Endodermal cell (in vitro differentiated cells): Measurements from ENCODE around the gene LANCL2. TPM values are rescaled to one million over a fixed set of nuclear protein-coding genes. Genes with fewer than 3 reads are reported as not detected.

Experiments
- DNase-seq: peaks from one replicate; pipeline ENCODE4 v3.0.0-alpha.2; 2017
- H3K27ac ChIP-seq: 2 replicates; pipeline ENCODE4 v1.5.1; 2013; ENCODE audit warnings: mild to moderate bottlenecking, low read depth, low read length, moderate library complexity
- H3K27me3 ChIP-seq: 2 replicates; pipeline ENCODE4 v1.6.1; 2013; ENCODE audit warnings: mild to moderate bottlenecking, low read length, moderate library complexity; ENCODE audit not compliant: insufficient read depth, control insufficient read depth, poor library complexity, severe bottlenecking
- H3K36me3 ChIP-seq: 2 replicates; pipeline ENCODE4 v1.7.0; 2013; ENCODE audit warnings: mild to moderate bottlenecking, low read length, moderate library complexity; ENCODE audit not compliant: control insufficient read depth, insufficient read depth
- H3K4me1 ChIP-seq: one replicate; pipeline ENCODE4 v1.7.0; 2013; ENCODE audit warnings: low read length; ENCODE audit not compliant: control insufficient read depth, insufficient read depth
- H3K4me3 ChIP-seq: 2 replicates; pipeline ENCODE4 v1.5.1; 2013; ENCODE audit warnings: mild to moderate bottlenecking, low read length, moderate library complexity
- H3K9ac ChIP-seq: 2 replicates; pipeline ENCODE4 v1.6.1; 2013; ENCODE audit warnings: mild to moderate bottlenecking, low read length, moderate library complexity; ENCODE audit not compliant: poor library complexity, severe bottlenecking; ENCODE audit errors: extremely low read depth
- H3K9me3 ChIP-seq: 2 replicates; pipeline ENCODE4 v1.6.1; 2013; ENCODE audit warnings: mild to moderate bottlenecking, low read length, moderate library complexity; ENCODE audit not compliant: control insufficient read depth
- H3K27ac Mint-ChIP-seq: 2 replicates; pipeline ENCODE4 v1.8.0; 2020; ENCODE audit warnings: mixed read lengths
- H3K27me3 Mint-ChIP-seq: 2 replicates; pipeline ENCODE4 v1.8.0; 2021; ENCODE audit warnings: mild to moderate bottlenecking, mixed read lengths; ENCODE audit not compliant: insufficient read depth
- H3K36me3 Mint-ChIP-seq: 2 replicates; pipeline ENCODE4 v1.8.0; 2020; ENCODE audit warnings: low read depth, mixed read lengths
- H3K4me1 Mint-ChIP-seq: 2 replicates; pipeline ENCODE4 v1.8.0; 2020; ENCODE audit warnings: mixed read lengths
- H3K4me3 Mint-ChIP-seq: 2 replicates; pipeline ENCODE4 v1.8.0; 2020; ENCODE audit warnings: mild to moderate bottlenecking, moderate library complexity, mixed read lengths
- H3K9me3 Mint-ChIP-seq: 2 replicates; pipeline ENCODE4 v1.8.0; 2020; ENCODE audit warnings: mild to moderate bottlenecking, mixed read lengths
- CTCF ChIP-seq: fragments of 200-600 bp; sonication (generic); conservative IDR thresholded peaks from 2 replicates; pipeline ENCODE4 v1.5.0; 2021; ENCODE audit warnings: antibody characterized with exemption, mild to moderate bottlenecking
- WGBS, 2 experiments: methylation state at CpG; one replicate each; pipeline versions ENCODE4 v1.1.5 to v1.1.7; 2013; ENCODE audit warnings: missing lambda C conversion rate in 2 of 2, mixed read lengths in 1 of 2; ENCODE audit not compliant: insufficient coverage in 1 of 2, insufficient read length in 1 of 2; 5-methylcytosine and 5-hydroxymethylcytosine counted together
- total RNA-seq, 2 donors: library from RNA; stranded (reverse); fragmentation: NEBNext Ultra II Directional in 1 of 2; extraction: Animal tissue kit (Norgen Biotek cat#: 25700) in 1 of 2; gene quantifications; 2 replicates in 1 of 2; 3 replicates in 1 of 2; pipeline ENCODE4 v1.2.1, GENCODE V29; 2021

LANCL2 gene
- total RNA-seq, 2 donors from 2014 or later: 9.4 to 17.7 TPM

- H3K9me3 Mint-ChIP-seq: no peaks in the 10 kb centered on the region
- WGBS, 2 experiments: 84 to 97% methylated on average over 7 to 10 of the region's 10 CpGs
- H3K36me3 ChIP-seq: no peaks in the 10 kb centered on the region
- H3K27ac Mint-ChIP-seq: no peak overlapping the region
- H3K4me1 Mint-ChIP-seq: peaks cover 8% of the 10 kb centered on the region
- no peaks in the 10 kb centered on the region for H3K9me3 ChIP-seq
- no peaks in the 10 kb centered on the region for H3K27me3 ChIP-seq
- no peak overlapping the region for H3K9ac ChIP-seq
- DNase-seq: peak; percentile 71
- H3K4me3 ChIP-seq: no peak overlapping the region
- no peak overlapping the region for H3K4me3 Mint-ChIP-seq
- H3K27me3 Mint-ChIP-seq: peaks cover 7% of the 10 kb centered on the region
- peaks cover 5% of the 10 kb centered on the region for H3K4me1 ChIP-seq
- no peak for TF ChIP-seq CTCF
- no peak overlapping the region for H3K27ac ChIP-seq
- H3K36me3 Mint-ChIP-seq: no peaks in the 10 kb centered on the region
Observed at GRCh38 chr7:55439627-55440026, 74.5 kb downstream of the LANCL2 start.

- Mint-ChIP-seq H3K4me3 (no peak overlapping the region), H3K36me3 (no peaks in the 10 kb centered on the region), H3K9me3 (no peaks in the 10 kb centered on the region), H3K27me3 (peaks cover 7% of the 10 kb centered on the region), H3K27ac (no peak overlapping the region), H3K4me1 (peaks cover 8% of the 10 kb centered on the region)
- H3K9ac ChIP-seq: no peak overlapping the region
- no peak for DNase-seq
- H3K27ac ChIP-seq: no peak overlapping the region
- no peaks in the 10 kb centered on the region for H3K9me3 ChIP-seq
- TF ChIP-seq CTCF: no peak
- H3K36me3 ChIP-seq: no peaks in the 10 kb centered on the region
- 93 to 94% methylated on average over 10 to 13 of the region's 13 CpGs for WGBS, 2 experiments
- H3K27me3 ChIP-seq: no peaks in the 10 kb centered on the region
- H3K4me3 ChIP-seq: no peak overlapping the region
- peaks cover 5% of the 10 kb centered on the region for H3K4me1 ChIP-seq
Observed at GRCh38 chr7:55440040-55440690, 75.0 kb downstream of the LANCL2 start.

- Histone ChIP-seq H3K27ac (no peak overlapping the region), H3K27me3 (no peaks in the 10 kb centered on the region), H3K4me3 (no peak overlapping the region), H3K36me3 (no peaks in the 10 kb centered on the region), H3K4me1 (peaks cover 5% of the 10 kb centered on the region), H3K9ac (no peak overlapping the region), H3K9me3 (no peaks in the 10 kb centered on the region)
- WGBS, 2 experiments: 92% methylated on average over 5 of the region's 5 CpGs; no CpG with 5 or more reads in 1 of the 2 experiments
- DNase-seq: no peak
- Mint-ChIP-seq H3K27me3 (peaks cover 7% of the 10 kb centered on the region), H3K27ac (no peak overlapping the region), H3K4me1 (peaks cover 8% of the 10 kb centered on the region), H3K36me3 (no peaks in the 10 kb centered on the region), H3K4me3 (no peak overlapping the region), H3K9me3 (no peaks in the 10 kb centered on the region)
- no peak for TF ChIP-seq CTCF
Observed at GRCh38 chr7:55441002-55441401, 75.9 kb downstream of the LANCL2 start.
